ENCODE data around the gene DLGAP1. TPM values are rescaled to one million over a fixed set of nuclear protein-coding genes. Genes with fewer than 3 reads are reported as not detected.

Gene DLGAP1
- total and polyA plus RNA-seq, 2 experiments from 2014 or later: 3.1 to 6.5 TPM

DNA sequence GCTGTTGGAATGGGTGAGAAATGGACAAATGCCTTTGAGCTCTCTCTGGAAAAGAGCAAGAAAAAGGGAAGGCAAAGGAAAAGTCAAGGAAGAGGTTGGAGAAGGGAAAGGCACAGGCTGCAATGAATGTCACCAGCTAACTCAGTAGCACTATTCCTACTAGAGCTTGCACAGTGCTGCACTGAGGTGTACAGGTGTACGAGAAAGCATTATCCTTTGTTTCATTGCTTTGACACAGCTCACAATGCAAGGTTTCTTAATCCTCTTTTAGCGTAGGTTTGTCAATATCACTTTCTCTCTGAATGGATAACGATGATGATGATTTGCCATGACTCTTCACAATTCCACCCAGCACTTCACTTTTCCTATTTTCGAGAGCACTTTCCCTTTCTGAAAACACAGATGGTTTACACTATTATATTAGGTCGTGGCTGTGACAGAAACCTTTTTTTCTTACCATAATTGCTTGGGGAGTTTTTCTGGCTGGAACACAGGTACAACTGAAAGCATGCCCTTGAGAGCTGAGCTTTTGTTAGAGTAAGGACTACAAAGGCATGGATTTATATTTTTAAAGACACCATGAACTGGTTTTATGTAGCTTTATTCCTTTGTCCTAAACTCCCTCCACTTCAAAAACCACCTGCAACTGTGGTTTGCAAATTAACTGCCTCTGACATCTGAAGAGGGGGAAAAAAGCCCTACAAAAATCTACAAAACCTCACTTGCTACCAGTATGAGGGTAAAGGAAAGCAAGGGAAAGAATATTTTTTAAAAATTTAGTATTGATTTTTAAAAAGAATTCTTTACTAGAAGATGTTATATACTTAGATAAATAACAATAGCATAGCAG, 739.7 kb downstream of the DLGAP1 start:
- Histone ChIP-seq H3K79me2 (no peaks in the 10 kb centered on the region), H3K4me2 (no peak overlapping the region), H3K4me1 (ENCODE audit: insufficient read depth) (peaks cover 4% of the 10 kb centered on the region), H3K4me3 (no peak overlapping the region), H3K27ac (no peak overlapping the region), H3K36me3 (replicated peaks; ENCODE audit: insufficient read depth, low read depth) (no peaks in the 10 kb centered on the region), H4K20me1 (ENCODE audit: insufficient read depth, poor library complexity, severe bottlenecking) (no peaks in the 10 kb centered on the region), H3K9me3 (ENCODE audit: low read depth) (no peaks in the 10 kb centered on the region), H2AFZ (no peak overlapping the region), H3K9me2 (replicated peaks; ENCODE audit: insufficient read depth) (no peaks in the 10 kb centered on the region), H3K27me3 (no peaks in the 10 kb centered on the region)
- 64% methylated on average over 5 of the region's 5 CpGs for WGBS (ENCODE audit: low lambda C conversion rate, missing lambda C conversion rate)
- TF ChIP-seq EZH2 (IDR thresholded peaks at IDR 0.05; ENCODE audit: borderline replicate concordance): no peak
- TF ChIP-seq, protein P1, sequence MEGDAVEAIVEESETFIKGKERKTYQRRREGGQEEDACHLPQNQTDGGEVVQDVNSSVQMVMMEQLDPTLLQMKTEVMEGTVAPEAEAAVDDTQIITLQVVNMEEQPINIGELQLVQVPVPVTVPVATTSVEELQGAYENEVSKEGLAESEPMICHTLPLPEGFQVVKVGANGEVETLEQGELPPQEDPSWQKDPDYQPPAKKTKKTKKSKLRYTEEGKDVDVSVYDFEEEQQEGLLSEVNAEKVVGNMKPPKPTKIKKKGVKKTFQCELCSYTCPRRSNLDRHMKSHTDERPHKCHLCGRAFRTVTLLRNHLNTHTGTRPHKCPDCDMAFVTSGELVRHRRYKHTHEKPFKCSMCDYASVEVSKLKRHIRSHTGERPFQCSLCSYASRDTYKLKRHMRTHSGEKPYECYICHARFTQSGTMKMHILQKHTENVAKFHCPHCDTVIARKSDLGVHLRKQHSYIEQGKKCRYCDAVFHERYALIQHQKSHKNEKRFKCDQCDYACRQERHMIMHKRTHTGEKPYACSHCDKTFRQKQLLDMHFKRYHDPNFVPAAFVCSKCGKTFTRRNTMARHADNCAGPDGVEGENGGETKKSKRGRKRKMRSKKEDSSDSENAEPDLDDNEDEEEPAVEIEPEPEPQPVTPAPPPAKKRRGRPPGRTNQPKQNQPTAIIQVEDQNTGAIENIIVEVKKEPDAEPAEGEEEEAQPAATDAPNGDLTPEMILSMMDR (IDR thresholded peaks at IDR 0.05; ENCODE audit: poor library complexity): no peak
- no peak for TF ChIP-seq EZH2phosphoT487 (IDR thresholded peaks at IDR 0.05; ENCODE audit: low read depth, severe bottlenecking, unreplicated experiment)
- no peak for DNase-seq (ENCODE audit: low spot score)

DNA sequence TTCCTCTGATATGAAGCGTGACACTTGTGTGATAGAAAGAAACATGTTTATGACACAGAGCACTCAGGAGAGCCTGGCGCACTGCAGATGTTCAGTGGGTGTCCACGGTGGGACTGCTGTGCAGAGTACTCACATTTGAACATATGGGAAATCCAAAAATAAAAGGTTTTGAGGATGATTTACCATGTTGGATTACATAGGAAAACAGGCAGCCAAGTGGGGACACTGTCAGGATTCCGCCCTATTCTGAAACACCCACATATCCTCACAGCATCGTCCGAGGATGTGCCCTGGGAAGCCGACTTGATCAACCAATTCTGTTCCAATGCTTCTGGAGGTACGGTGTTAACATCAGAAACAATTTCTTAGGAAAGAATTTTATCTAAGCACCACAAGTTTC, 741.4 kb downstream of the DLGAP1 start:
- TF ChIP-seq EZH2 (IDR thresholded peaks at IDR 0.05; ENCODE audit: borderline replicate concordance): no peak
- TF ChIP-seq EZH2phosphoT487 (IDR thresholded peaks at IDR 0.05; ENCODE audit: low read depth, severe bottlenecking, unreplicated experiment): no peak
- TF ChIP-seq, protein P1 (IDR thresholded peaks at IDR 0.05; ENCODE audit: poor library complexity): no peak
- no peaks in the 10 kb centered on the region for H3K9me2 ChIP-seq (replicated peaks; ENCODE audit: insufficient read depth)
- no peaks in the 10 kb centered on the region for H3K36me3 ChIP-seq (replicated peaks; ENCODE audit: insufficient read depth, low read depth)
- no peak overlapping the region for H3K27ac ChIP-seq
- H3K4me2 ChIP-seq: no peak overlapping the region
- 93% methylated on average over 8 of the region's 8 CpGs for WGBS (ENCODE audit: low lambda C conversion rate, missing lambda C conversion rate)
- no peaks in the 10 kb centered on the region for H3K27me3 ChIP-seq
- no peaks in the 10 kb centered on the region for H3K79me2 ChIP-seq
- H2AFZ ChIP-seq: no peak overlapping the region
- H3K4me1 ChIP-seq (ENCODE audit: insufficient read depth): peaks cover 4% of the 10 kb centered on the region
- no peak for DNase-seq (ENCODE audit: low spot score)
- no peaks in the 10 kb centered on the region for H3K9me3 ChIP-seq (ENCODE audit: low read depth)
- H3K4me3 ChIP-seq: no peak overlapping the region
- H4K20me1 ChIP-seq (ENCODE audit: insufficient read depth, poor library complexity, severe bottlenecking): no peaks in the 10 kb centered on the region

DNA sequence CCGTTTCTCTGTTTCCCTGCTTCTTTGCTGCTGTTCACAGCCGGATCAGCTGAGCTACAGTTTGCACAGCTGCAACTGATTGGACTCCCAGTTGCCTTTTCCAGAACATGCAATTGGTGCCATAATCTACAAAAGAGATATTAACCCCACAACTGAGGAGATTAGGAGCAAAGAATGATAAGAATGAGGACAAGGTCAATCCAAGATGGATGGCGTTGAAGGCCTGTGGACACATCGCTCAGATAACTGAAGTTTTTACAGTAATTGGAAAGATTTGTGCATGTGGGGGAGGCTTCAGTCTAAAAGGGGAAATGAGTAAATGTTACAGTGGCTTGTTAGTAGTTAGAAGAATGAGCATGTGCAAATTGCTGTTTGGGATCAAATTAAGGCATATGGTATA, 741.9 kb downstream of the DLGAP1 start:
- Histone ChIP-seq H3K27ac (peak overlapping the region; percentile 35), H3K9me3 (ENCODE audit: low read depth) (no peaks in the 10 kb centered on the region), H2AFZ (no peak overlapping the region), H3K4me1 (ENCODE audit: insufficient read depth) (peaks cover 4% of the 10 kb centered on the region), H3K79me2 (no peaks in the 10 kb centered on the region), H3K27me3 (no peaks in the 10 kb centered on the region), H4K20me1 (ENCODE audit: insufficient read depth, poor library complexity, severe bottlenecking) (no peaks in the 10 kb centered on the region), H3K4me2 (no peak overlapping the region), H3K9me2 (replicated peaks; ENCODE audit: insufficient read depth) (no peaks in the 10 kb centered on the region), H3K4me3 (no peak overlapping the region), H3K36me3 (replicated peaks; ENCODE audit: insufficient read depth, low read depth) (no peaks in the 10 kb centered on the region)
- DNase-seq (ENCODE audit: low spot score): no peak
- TF ChIP-seq EZH2phosphoT487 (IDR thresholded peaks at IDR 0.05; ENCODE audit: low read depth, severe bottlenecking, unreplicated experiment): no peak
- WGBS (ENCODE audit: low lambda C conversion rate, missing lambda C conversion rate): 53% methylated on average over 4 of the region's 4 CpGs

DNA sequence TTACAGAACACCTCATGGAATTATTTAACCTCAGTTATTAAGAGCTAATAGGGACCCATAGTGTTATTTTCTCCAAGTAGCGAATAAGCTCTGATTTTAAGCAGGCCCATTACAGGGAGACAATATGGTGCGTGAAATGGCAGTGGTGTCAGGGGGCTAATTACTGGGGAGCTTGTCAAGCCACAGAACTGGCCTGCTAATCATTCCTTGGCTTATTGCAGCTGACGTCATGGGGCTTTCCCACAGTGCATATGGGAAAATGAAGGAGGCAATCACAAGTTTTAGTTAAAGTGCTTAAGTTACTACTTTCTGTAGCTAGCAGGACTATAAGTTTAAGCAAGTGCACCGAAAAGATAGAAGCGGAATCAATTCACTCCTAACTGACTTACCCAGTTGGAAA, 742.6 kb downstream of the DLGAP1 start:
- Histone ChIP-seq H3K9me2 (replicated peaks; ENCODE audit: insufficient read depth) (no peaks in the 10 kb centered on the region), H3K27me3 (no peaks in the 10 kb centered on the region), H2AFZ (no peak overlapping the region), H3K36me3 (replicated peaks; ENCODE audit: insufficient read depth, low read depth) (no peaks in the 10 kb centered on the region), H3K4me3 (no peak overlapping the region), H3K79me2 (no peaks in the 10 kb centered on the region), H3K4me1 (ENCODE audit: insufficient read depth) (peaks cover 4% of the 10 kb centered on the region), H4K20me1 (ENCODE audit: insufficient read depth, poor library complexity, severe bottlenecking) (no peaks in the 10 kb centered on the region), H3K27ac (peak overlapping the region; percentile 35), H3K9me3 (ENCODE audit: low read depth) (no peaks in the 10 kb centered on the region), H3K4me2 (no peak overlapping the region)
- DNase-seq (ENCODE audit: low spot score): no peak
- no peak for TF ChIP-seq EZH2phosphoT487 (IDR thresholded peaks at IDR 0.05; ENCODE audit: low read depth, severe bottlenecking, unreplicated experiment)
- TF ChIP-seq, protein P1 (IDR thresholded peaks at IDR 0.05; ENCODE audit: poor library complexity): no peak
- no peak for TF ChIP-seq EZH2 (IDR thresholded peaks at IDR 0.05; ENCODE audit: borderline replicate concordance)
- WGBS (ENCODE audit: low lambda C conversion rate, missing lambda C conversion rate): 86% methylated on average over 5 of the region's 5 CpGs
